Measurements from ENCODE around the gene PLEKHA8. TPM values are rescaled to one million over a fixed set of nuclear protein-coding genes. Genes with fewer than 3 reads are reported as not detected.
A peak's percentile ranks its signal among the peaks of the same experiment; 100 is the strongest.

Gene PLEKHA8
- total RNA-seq, 4 donors from 2014 or later = 4.6 to 11.8 (median 8.1) TPM

GRCh38 chr7:30133736-30134610, 105.8 kb downstream of the PLEKHA8 start:
- DNase-seq (ENCODE audit: low spot score) = no peak
- ATAC-seq (ENCODE audit: low FRiP score) = peak; percentile 26
- no peak for TF ChIP-seq CTCF (IDR thresholded peaks at IDR 0.05)

- peak; percentile 85 for ATAC-seq (ENCODE audit: low FRiP score)
- TF ChIP-seq CTCF (IDR thresholded peaks at IDR 0.05) = no peak
- peak; percentile 89 for DNase-seq (ENCODE audit: low spot score)
Measured at GRCh38 chr7:30134611-30135300, 106.5 kb downstream of the PLEKHA8 start, which contains the start of gene MTURN. MTURN (plus strand) TSS chr7:30134986; CDS start chr7:30135137, 151 bp downstream.

GRCh38 chr7:30135301-30136116, 107.3 kb downstream of the PLEKHA8 start:
- ATAC-seq (ENCODE audit: low FRiP score) (peak; percentile 60), DNase-seq (ENCODE audit: low spot score) (no peak)
- no peak for TF ChIP-seq CTCF (IDR thresholded peaks at IDR 0.05)

GRCh38 chr7:30136117-30136731, 108.0 kb downstream of the PLEKHA8 start:
- ATAC-seq (ENCODE audit: low FRiP score) (no peak), DNase-seq (ENCODE audit: low spot score) (no peak)
- no peak for TF ChIP-seq CTCF (IDR thresholded peaks at IDR 0.05)

GRCh38 chr7:30136743-30137485, 108.7 kb downstream of the PLEKHA8 start:
- no peak for TF ChIP-seq CTCF (IDR thresholded peaks at IDR 0.05)
- no peak for DNase-seq (ENCODE audit: low spot score)
- ATAC-seq (ENCODE audit: low FRiP score) = no peak
